Osteocyte (in vitro differentiated cells): ENCODE data around the gene TECRL. TPM values are rescaled to one million over a fixed set of nuclear protein-coding genes. Genes with fewer than 3 reads are reported as not detected.

Source experiments
- DNase-seq: peaks from one replicate; pipeline ENCODE4 v3.0.0; 2021; ENCODE audit warnings: mixed read lengths; ENCODE audit not compliant: unreplicated experiment; ENCODE audit errors: extremely low spot score
- H3K27ac Mint-ChIP-seq: one replicate; pipeline ENCODE4 v1.8.0; 2021; ENCODE audit warnings: mild to moderate bottlenecking, mixed read lengths; ENCODE audit not compliant: unreplicated experiment
- H3K27me3 Mint-ChIP-seq: one replicate; pipeline ENCODE4 v1.8.0; 2021; ENCODE audit warnings: mixed read lengths; ENCODE audit not compliant: unreplicated experiment
- H3K36me3 Mint-ChIP-seq: one replicate; pipeline ENCODE4 v1.8.0; 2021; ENCODE audit warnings: mixed read lengths; ENCODE audit not compliant: unreplicated experiment
- H3K4me1 Mint-ChIP-seq: one replicate; pipeline ENCODE4 v1.8.0; 2021; ENCODE audit warnings: mixed read lengths; ENCODE audit not compliant: unreplicated experiment
- H3K4me3 Mint-ChIP-seq: one replicate; pipeline ENCODE4 v1.8.0; 2021; ENCODE audit warnings: mild to moderate bottlenecking, moderate library complexity, mixed read lengths; ENCODE audit not compliant: unreplicated experiment
- H3K9me3 Mint-ChIP-seq: one replicate; pipeline ENCODE4 v1.8.0; 2021; ENCODE audit warnings: mixed read lengths; ENCODE audit not compliant: unreplicated experiment
- total RNA-seq: library from RNA; stranded (reverse); gene quantifications from 2 replicates; pipeline ENCODE4 v1.2.1, GENCODE V29; 2021
- TF ChIP-seq, protein P1 (sequence below): fragments of 200-600 bp; sonication (generic); IDR thresholded peaks from 2 replicates; pipeline ENCODE4 v1.5.0; 2021; ENCODE audit warnings: antibody characterized with exemption, mild to moderate bottlenecking, moderate library complexity

TECRL gene
- total RNA-seq, 1 donor from 2014 or later, result not detected

DNA sequence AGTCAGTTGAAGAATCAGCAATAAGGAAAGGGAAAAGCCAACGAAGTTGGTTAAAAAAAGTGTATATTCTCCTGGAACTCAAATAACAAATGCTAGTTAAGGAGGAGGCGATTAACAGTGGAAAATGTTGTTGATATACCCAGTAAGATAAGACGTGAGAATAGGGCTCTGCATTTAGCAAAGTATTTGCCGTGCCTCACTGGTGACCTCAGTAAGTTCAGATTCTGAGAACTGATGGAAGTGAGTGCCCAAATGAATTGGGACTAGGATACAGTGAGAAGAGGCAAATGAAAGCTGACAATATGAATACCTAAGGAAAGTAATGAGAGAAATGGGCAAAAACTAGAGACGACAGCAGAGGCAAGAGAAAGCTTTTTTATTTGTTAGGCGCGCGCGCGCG is 3.5 kb downstream of the TECRL start:
- no peaks in the 10 kb centered on the region for H3K9me3 Mint-ChIP-seq
- no peak overlapping the region for H3K27ac Mint-ChIP-seq
- no peaks in the 10 kb centered on the region for H3K36me3 Mint-ChIP-seq
- no peak for DNase-seq
- no peak overlapping the region for H3K4me3 Mint-ChIP-seq
- TF ChIP-seq, protein P1, sequence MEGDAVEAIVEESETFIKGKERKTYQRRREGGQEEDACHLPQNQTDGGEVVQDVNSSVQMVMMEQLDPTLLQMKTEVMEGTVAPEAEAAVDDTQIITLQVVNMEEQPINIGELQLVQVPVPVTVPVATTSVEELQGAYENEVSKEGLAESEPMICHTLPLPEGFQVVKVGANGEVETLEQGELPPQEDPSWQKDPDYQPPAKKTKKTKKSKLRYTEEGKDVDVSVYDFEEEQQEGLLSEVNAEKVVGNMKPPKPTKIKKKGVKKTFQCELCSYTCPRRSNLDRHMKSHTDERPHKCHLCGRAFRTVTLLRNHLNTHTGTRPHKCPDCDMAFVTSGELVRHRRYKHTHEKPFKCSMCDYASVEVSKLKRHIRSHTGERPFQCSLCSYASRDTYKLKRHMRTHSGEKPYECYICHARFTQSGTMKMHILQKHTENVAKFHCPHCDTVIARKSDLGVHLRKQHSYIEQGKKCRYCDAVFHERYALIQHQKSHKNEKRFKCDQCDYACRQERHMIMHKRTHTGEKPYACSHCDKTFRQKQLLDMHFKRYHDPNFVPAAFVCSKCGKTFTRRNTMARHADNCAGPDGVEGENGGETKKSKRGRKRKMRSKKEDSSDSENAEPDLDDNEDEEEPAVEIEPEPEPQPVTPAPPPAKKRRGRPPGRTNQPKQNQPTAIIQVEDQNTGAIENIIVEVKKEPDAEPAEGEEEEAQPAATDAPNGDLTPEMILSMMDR, result no peak
- H3K4me1 Mint-ChIP-seq, result no peaks in the 10 kb centered on the region
- H3K27me3 Mint-ChIP-seq, result no peaks in the 10 kb centered on the region

DNA sequence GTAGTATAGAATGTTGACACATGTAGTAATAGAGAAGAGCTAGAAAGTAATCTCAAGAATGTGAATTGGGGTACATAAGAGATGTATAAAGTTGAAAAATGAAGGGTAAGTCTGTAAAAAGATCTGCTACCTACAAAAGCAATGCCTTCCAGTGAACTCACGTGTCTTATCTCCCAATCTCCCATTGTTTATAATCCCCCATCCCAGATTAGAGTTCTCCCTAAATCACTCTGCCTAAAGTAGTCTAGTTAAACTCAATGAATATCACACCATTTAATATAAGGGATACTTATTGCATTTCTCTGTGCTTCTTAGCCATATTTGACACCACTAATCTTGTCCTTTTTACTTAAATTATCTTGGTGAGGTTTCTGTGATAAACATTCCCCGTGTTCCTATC is 6.6 kb downstream of the TECRL start:
- TF ChIP-seq, protein P1, result no peak
- no peaks in the 10 kb centered on the region for H3K4me1 Mint-ChIP-seq
- H3K27ac Mint-ChIP-seq, result no peak overlapping the region
- no peaks in the 10 kb centered on the region for H3K36me3 Mint-ChIP-seq
- DNase-seq, result no peak
- no peak overlapping the region for H3K4me3 Mint-ChIP-seq
- no peaks in the 10 kb centered on the region for H3K9me3 Mint-ChIP-seq
- no peaks in the 10 kb centered on the region for H3K27me3 Mint-ChIP-seq

DNA sequence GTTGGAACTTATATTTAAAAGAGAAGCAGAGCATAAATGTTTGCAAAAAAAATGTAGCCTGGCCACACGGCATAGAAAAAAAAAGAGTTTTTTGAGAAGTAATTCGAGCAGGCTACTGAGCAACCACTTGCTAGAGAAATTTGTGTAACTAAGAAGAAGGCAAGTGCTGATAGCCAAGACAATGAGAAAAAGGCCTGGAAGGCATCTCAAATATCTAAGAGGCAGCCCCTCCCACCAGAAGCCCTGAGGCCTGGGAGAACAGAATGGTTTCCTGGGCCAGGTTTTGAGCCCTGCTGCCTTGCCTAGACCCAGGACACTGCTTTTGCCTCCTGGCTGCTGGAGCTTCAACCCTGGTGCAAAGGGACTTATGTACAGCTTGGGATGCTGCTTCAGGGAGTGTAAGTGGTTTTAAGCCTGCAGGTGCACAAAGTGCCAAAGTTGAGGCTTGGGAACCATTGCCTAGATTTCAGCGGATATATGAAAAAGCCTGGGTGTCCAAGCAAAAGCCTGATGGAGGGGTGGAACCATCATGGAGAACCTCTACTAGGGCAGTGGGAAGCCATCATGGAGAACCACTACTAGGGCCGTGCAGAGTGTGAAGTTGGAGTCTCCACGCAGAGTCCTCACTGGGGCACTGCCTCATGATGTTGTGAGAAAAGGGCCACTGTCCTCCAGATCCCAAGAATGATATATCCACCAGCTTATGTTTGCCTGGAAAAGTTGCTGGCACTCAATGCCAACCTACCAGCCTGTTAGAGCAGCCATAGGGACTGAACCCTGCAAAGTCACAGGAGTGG is 9.7 kb downstream of the TECRL start:
- no peaks in the 10 kb centered on the region for H3K9me3 Mint-ChIP-seq
- H3K27ac Mint-ChIP-seq, result no peak overlapping the region
- TF ChIP-seq, protein P1, result no peak
- H3K4me3 Mint-ChIP-seq, result no peak overlapping the region
- no peaks in the 10 kb centered on the region for H3K36me3 Mint-ChIP-seq
- no peaks in the 10 kb centered on the region for H3K4me1 Mint-ChIP-seq
- DNase-seq, result no peak
- no peaks in the 10 kb centered on the region for H3K27me3 Mint-ChIP-seq

DNA sequence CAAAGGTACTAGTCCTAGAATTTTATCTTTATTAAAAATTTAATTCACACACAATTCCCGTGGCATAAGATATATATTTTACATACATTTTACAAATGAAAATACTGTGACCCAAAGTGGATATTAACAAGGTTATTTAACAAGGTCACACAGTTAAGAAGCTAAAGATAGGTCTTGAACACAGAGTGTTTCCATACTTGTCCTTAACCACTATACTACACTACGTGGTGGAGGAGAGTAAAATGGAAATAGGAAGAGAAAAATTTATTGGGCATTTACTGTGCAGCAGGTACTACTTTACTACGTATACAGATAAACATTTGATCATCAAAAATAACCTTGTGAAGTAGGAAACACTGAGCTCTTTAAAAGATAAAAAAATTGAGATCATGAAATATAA is 14.8 kb downstream of the TECRL start:
- Mint-ChIP-seq H3K4me3 (no peak overlapping the region), H3K4me1 (no peaks in the 10 kb centered on the region), H3K27ac (no peak overlapping the region), H3K9me3 (no peaks in the 10 kb centered on the region), H3K36me3 (no peaks in the 10 kb centered on the region), H3K27me3 (no peaks in the 10 kb centered on the region)
- TF ChIP-seq, protein P1, result no peak
- DNase-seq, result no peak

DNA sequence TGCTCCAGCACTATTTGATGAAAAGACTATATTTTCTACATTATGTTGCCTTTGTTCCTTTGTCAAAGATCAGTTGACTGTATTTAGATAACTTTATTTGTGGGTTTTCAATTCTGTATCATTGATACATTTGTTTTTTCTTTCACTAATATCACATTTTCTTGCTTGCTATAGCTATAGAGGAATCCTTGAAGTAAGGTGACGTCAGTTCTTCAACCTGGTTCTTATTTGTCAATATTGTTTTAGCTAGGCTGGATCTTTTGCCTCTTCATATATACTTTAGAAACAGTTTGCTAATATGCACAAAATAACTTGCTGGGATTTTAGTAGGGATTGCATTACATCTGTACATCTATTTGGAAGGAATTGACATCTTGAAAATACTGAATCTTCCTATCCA is 21.0 kb downstream of the TECRL start:
- Mint-ChIP-seq H3K27ac (no peak overlapping the region), H3K36me3 (no peaks in the 10 kb centered on the region), H3K9me3 (no peaks in the 10 kb centered on the region), H3K27me3 (no peaks in the 10 kb centered on the region), H3K4me1 (no peaks in the 10 kb centered on the region), H3K4me3 (no peak overlapping the region)
- DNase-seq, result no peak
- TF ChIP-seq, protein P1, result no peak
